Activated naive CD4-positive, alpha-beta T cell treated with Interleukin-2 at 50 U/mL for 16 hours (primary cell): Measurements from ENCODE around the gene RAN.
A peak's percentile ranks its signal among the peaks of the same experiment; 100 is the strongest.
"Not testable (repeated sequence)": the region's sequence is repeated elsewhere in the genome, so short reads cannot be mapped to it uniquely, and the experiment has no call there.

ENCODE experiments used
- DNase-seq: peaks from one replicate; pipeline ENCODE4 v3.0.0-alpha.2; 2020

RAN gene

GRCh38 chr12:130849561-130850417 lies 22.1 kb upstream of the RAN start:
- no peak for DNase-seq

DNA sequence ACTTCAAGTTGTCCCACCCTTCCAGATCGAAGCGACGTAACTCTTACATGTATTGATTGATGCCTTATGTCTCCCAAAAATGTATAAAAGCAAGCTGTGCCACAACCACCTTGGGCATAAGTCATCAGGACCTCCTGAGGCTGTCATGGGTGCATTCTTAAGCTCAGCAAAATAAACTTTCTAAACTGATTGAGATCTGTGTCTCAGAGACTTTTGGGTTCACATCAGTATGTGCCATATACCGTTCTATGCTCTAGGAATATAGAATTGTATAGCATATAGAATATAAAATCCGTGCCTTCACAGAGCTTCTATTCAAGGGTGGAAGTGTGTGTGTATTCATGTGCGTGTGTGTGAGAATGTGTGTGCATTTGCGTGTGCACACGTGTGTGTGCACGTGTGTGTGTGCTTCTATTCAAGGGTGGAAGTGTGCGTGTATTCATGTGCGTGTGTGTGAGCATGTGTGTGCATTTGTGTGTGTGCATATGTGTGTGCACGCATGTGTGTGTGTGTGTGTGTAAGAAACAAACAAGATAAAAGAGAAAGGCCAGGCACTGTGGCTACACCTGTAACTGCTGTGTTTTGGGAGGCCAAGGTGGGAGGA lies 21.3 kb upstream of the RAN start:
- no peak for DNase-seq

DNA sequence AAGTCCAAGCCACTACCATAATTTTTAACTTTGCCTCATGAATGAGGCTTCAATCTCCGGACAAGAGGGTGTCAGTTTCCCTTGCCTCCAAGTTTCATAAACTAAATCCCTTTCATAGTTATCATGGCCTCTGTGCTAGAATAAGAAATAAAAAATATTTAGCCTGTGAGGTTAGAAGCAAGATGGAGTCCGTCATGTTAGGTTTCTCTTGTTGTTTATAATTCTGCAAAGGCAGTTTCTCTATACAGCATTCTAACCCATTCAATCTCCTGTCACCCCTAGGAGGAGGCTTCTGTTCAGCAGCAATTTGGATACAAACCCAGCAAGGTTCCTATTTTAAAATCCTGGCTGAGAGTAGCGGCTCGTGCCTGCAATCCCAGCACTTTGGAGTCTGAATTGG lies 15.8 kb upstream of the RAN start:
- DNase-seq: no peak

DNA sequence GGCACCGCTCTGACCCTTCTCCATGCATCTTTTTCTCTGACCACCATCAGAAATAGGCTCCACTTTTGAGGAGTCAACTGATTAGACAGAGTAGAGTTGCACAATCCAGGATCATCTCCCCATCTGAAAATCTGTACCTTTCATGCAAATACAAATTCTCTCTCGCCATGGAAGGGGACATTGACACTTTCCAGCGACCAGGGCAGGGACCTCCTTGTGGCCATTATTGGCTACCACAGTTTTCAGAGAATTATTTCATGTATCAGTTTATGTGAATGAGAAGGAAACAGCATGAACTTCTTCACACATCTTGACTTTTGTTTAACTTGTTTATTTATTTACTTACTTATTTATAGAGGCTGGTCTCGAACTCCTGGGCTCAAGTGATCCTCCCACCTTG lies 13.8 kb upstream of the RAN start:
- DNase-seq: no peak

GRCh38 chr12:130859161-130859560 lies 12.7 kb upstream of the RAN start:
- no peak for DNase-seq

- DNase-seq: no peak
Observed at GRCh38 chr12:130860311-130860710, 11.6 kb upstream of the RAN start.

DNA sequence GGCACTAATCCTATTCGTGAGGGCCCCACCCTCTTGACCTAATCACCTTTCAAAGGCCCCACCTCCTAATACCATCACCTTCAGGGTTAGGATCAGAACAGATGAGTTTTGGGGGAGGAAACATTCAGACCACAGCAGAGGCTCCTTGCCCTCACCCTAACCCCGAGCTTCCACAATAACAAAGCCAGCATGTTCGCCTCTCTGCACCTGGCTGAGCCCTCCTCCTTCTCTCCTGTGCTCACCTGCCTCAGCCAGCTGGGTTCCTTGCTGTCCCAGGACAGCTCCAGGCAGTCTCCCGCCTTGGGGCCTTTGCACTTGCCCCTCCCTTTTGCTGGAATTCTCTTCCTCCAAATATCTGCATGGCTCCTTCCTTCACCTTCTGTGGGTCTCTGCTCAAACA lies 9.7 kb upstream of the RAN start:
- no peak for DNase-seq

- not testable (repeated sequence) for DNase-seq
Observed at GRCh38 chr12:130862771-130863170, 9.1 kb upstream of the RAN start.

GRCh38 chr12:130863298-130863697 lies 8.6 kb upstream of the RAN start:
- DNase-seq: no peak

GRCh38 chr12:130868412-130868811 lies 3.5 kb upstream of the RAN start:
- DNase-seq: no peak

GRCh38 chr12:130870442-130871285 lies 1.2 kb upstream of the RAN start:
- peak; percentile 78 for DNase-seq

DNA sequence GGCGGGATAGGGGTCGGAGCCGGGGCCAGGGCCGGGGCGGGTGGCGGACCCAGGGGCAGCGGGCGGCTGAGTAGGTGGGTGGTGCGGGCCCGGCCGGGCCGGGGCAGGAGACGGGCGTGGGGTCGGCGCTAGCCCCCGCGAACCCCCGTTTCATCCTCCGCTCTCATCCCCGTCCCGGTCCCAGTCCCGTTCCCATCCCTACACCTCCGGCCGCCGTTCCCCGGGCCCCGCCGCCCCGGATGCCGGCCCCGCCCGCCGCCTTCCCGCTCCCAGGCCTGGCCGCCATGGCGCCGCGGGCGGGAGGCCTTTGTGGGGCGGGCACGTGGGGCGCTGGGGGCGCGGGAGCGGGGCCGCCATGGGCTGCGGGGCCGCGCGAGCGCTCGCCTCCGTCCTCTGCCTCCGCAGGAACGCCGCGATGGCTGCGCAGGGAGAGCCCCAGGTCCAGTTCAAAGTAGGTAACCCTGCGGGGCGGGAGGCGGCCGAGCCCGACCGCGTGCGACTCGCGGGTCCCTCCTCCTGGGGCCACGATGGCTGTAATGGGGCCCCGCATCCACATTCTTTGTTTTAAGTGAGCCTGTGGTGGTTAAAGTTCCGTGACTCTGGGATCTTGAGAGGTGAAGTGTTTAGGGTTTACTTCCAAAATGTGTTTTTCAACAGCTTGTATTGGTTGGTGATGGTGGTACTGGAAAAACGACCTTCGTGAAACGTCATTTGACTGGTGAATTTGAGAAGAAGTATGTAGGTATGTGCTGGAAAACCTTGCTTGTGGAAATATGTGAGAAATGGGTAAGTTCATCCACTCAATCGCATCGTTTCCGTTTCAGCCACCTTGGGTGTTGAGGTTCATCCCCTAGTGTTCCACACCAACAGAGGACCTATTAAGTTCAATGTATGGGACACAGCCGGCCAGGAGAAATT lies 572 bp downstream of the RAN start:
- peak; percentile 53 for DNase-seq

- DNase-seq: no peak
Observed at GRCh38 chr12:130873106-130873795, 1.4 kb downstream of the RAN start.

DNA sequence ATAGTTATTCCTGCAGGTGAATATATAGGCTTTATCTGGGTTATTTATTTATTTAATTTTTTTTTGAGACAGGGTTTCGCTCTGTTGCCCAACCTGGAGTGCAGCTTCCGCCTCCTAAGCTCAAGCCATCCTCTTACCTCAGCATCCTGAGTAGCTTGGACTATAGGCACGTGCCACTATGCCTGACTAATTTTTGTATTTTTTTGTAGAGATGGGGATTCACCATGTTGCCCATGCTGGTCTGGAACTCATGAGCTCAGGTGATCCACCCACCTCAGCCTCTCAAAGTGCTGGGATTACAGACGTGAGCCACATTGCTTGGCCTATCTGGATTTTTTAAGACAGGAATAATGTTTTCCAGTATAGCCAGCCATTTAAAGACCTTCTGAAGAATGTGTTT lies 2.0 kb downstream of the RAN start:
- DNase-seq: no peak

DNA sequence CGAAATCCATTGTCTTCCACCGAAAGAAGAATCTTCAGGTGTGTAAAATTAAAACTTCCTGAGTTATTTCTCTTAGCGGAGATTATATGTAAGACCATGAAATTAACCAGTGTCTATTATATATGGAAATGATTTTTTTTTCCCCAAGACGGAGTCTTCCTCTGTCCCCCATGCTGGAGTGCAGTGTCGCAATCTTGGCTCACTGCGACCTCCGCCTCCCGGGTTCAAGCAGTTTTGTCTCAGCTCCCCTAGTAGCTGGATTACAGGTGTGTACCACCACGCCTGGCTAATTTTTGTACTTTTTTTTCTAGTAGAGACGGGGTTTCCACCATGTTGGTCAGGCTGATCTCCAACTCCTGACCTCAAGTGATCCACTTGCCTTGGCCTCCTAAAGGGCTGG lies 2.8 kb downstream of the RAN start:
- no peak for DNase-seq

GRCh38 chr12:130875193-130875592 lies 3.3 kb downstream of the RAN start:
- no peak for DNase-seq

- DNase-seq: not testable (repeated sequence)
Observed at GRCh38 chr12:130875708-130876107, 3.8 kb downstream of the RAN start.

DNA sequence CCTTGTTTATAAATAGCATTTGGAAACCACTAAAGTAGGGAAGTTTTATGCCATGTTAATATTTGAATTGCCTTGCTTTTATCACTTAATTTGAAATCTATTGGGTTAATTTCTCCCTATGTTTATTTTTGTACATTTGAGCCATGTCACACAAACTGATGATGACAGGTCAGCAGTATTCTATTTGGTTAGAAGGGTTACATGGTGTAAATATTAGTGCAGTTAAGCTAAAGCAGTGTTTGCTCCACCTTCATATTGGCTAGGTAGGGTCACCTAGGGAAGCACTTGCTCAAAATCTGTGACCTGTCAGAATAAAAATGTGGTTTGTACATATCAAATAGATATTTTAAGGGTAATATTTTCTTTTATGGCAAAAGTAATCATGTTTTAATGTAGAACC lies 4.4 kb downstream of the RAN start:
- DNase-seq: no peak

- DNase-seq: no peak
Observed at GRCh38 chr12:130876758-130877157, 4.9 kb downstream of the RAN start.

GRCh38 chr12:130877333-130877732 lies 5.5 kb downstream of the RAN start:
- DNase-seq: no peak

- DNase-seq: no peak
Observed at GRCh38 chr12:130878193-130879185, 6.6 kb downstream of the RAN start.
